ENCODE results near the gene MS4A8.

Gene MS4A8

DNA sequence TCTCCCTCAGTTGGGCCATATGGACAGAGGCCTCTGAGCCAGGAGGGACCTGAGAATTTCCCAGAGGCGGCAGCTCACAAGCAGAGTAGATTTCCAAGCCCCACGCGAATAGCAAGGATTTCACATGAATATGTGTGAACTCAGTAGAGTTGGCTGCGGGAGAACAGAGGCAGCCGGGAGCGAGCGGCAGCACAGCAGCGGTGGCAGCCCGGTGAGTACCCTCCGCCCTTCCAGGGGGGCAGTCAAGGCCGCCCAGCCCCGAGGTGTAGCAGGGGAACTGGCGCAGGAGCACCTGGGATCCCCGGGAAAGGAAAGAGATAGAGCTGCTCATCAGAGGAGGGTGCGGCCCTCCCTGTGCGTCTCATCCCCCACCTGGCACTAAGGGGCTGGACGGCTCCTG lies 48.8 kb downstream of the MS4A8 start:
- TF ChIP-seq, protein P1, sequence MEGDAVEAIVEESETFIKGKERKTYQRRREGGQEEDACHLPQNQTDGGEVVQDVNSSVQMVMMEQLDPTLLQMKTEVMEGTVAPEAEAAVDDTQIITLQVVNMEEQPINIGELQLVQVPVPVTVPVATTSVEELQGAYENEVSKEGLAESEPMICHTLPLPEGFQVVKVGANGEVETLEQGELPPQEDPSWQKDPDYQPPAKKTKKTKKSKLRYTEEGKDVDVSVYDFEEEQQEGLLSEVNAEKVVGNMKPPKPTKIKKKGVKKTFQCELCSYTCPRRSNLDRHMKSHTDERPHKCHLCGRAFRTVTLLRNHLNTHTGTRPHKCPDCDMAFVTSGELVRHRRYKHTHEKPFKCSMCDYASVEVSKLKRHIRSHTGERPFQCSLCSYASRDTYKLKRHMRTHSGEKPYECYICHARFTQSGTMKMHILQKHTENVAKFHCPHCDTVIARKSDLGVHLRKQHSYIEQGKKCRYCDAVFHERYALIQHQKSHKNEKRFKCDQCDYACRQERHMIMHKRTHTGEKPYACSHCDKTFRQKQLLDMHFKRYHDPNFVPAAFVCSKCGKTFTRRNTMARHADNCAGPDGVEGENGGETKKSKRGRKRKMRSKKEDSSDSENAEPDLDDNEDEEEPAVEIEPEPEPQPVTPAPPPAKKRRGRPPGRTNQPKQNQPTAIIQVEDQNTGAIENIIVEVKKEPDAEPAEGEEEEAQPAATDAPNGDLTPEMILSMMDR (conservative IDR thresholded peaks at IDR 0.05; ENCODE audit: low read depth, low read length), result no peak
- Histone ChIP-seq H2AFZ (ENCODE audit: low read depth) (no peak overlapping the region), H3K27me3 (ENCODE audit: insufficient read depth, low read depth) (no peaks in the 10 kb centered on the region), H4K20me1 (ENCODE audit: insufficient read depth) (no peaks in the 10 kb centered on the region), H3K4me3 (IDR thresholded peaks at IDR 0.05; ENCODE audit: insufficient read depth, low read depth, low read length) (no peak overlapping the region), H3K36me3 (ENCODE audit: insufficient read depth) (no peaks in the 10 kb centered on the region), H3K4me1 (ENCODE audit: low read depth, poor library complexity, severe bottlenecking) (peaks cover 11% of the 10 kb centered on the region), H3K79me2 (ENCODE audit: insufficient read depth, low read depth) (no peaks in the 10 kb centered on the region), H3K9ac (no peak overlapping the region), H3K27ac (no peak overlapping the region), H3K4me2 (no peak overlapping the region)

DNA sequence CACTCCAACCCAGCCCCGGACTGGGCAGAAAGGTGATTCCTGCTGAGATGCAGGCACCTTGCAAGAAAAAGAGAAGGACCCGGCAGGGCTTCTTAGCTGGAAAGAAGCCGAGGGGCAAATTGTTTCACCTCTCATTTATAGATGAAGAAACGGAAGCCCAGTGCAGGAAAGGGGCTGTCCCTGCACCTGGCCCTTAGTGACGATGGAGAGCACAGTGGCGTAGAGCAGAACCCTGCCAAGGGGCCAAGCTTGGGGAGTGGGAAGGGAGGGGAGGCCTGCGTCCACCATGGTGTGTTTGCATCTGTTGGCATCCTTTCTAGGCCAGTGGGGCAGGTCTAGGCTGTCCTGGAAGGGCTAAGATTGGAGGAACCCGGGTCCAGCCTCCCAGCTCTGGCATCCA lies 49.4 kb downstream of the MS4A8 start:
- TF ChIP-seq, protein P1 (conservative IDR thresholded peaks at IDR 0.05; ENCODE audit: low read depth, low read length), result no peak
- no peak overlapping the region for H3K27ac ChIP-seq
- no peaks in the 10 kb centered on the region for H4K20me1 ChIP-seq (ENCODE audit: insufficient read depth)
- H3K4me2 ChIP-seq, result no peak overlapping the region
- H3K9ac ChIP-seq, result no peak overlapping the region
- no peak overlapping the region for H3K4me3 ChIP-seq (IDR thresholded peaks at IDR 0.05; ENCODE audit: insufficient read depth, low read depth, low read length)
- no peaks in the 10 kb centered on the region for H3K79me2 ChIP-seq (ENCODE audit: insufficient read depth, low read depth)
- peaks cover 11% of the 10 kb centered on the region for H3K4me1 ChIP-seq (ENCODE audit: low read depth, poor library complexity, severe bottlenecking)
- no peaks in the 10 kb centered on the region for H3K27me3 ChIP-seq (ENCODE audit: insufficient read depth, low read depth)
- no peaks in the 10 kb centered on the region for H3K36me3 ChIP-seq (ENCODE audit: insufficient read depth)
- no peak overlapping the region for H2AFZ ChIP-seq (ENCODE audit: low read depth)

DNA sequence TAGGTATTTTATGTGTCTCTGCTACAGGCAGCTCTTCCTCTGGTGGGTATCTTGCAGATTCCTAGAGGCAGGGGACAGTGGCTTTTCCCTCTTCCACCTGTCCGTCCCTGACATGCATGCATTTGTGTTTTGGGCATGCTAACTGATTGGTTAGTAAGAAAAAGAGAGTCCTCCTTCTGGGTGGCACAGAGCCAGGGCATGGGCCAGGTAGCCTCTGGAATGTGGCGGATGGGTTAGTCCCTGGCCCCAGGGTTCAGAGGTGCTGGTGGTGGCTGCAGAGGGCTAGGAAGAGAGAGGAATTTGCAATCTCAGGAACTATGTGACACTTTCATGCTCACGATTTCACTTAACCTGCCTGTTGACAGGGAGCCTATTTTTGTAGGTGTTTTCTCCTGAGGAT lies 51.5 kb downstream of the MS4A8 start:
- TF ChIP-seq, protein P1 (conservative IDR thresholded peaks at IDR 0.05; ENCODE audit: low read depth, low read length), result no peak
- Histone ChIP-seq H3K79me2 (ENCODE audit: insufficient read depth, low read depth) (no peaks in the 10 kb centered on the region), H3K9ac (no peak overlapping the region), H3K4me1 (ENCODE audit: low read depth, poor library complexity, severe bottlenecking) (peaks cover 18% of the 10 kb centered on the region), H3K4me2 (no peak overlapping the region), H3K27ac (no peak overlapping the region), H2AFZ (ENCODE audit: low read depth) (no peak overlapping the region), H3K36me3 (ENCODE audit: insufficient read depth) (no peaks in the 10 kb centered on the region), H3K4me3 (IDR thresholded peaks at IDR 0.05; ENCODE audit: insufficient read depth, low read depth, low read length) (no peak overlapping the region), H3K27me3 (ENCODE audit: insufficient read depth, low read depth) (no peaks in the 10 kb centered on the region), H4K20me1 (ENCODE audit: insufficient read depth) (no peaks in the 10 kb centered on the region)

DNA sequence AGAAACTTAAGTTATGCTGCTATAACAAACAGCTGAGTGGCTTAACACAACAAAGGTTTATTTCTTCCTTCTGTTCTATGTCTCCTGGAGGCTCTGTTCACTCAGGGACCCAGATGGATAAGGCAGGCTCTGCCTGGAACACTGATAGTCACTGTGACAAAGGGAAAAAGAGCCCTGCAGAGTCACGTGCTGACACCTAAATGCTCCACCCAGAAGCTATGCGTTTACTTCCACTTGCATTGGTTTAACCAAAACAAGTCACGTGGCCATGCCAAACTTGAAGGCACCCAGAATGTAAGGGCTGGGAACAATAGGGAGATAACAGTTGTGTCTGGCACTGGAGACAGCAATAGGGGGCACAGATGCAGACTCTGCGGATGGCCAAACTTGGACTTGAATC lies 53.9 kb downstream of the MS4A8 start:
- no peak overlapping the region for H3K27ac ChIP-seq
- no peak overlapping the region for H3K4me2 ChIP-seq
- H4K20me1 ChIP-seq (ENCODE audit: insufficient read depth), result no peaks in the 10 kb centered on the region
- no peaks in the 10 kb centered on the region for H3K79me2 ChIP-seq (ENCODE audit: insufficient read depth, low read depth)
- H3K36me3 ChIP-seq (ENCODE audit: insufficient read depth), result no peaks in the 10 kb centered on the region
- no peaks in the 10 kb centered on the region for H3K27me3 ChIP-seq (ENCODE audit: insufficient read depth, low read depth)
- H2AFZ ChIP-seq (ENCODE audit: low read depth), result no peak overlapping the region
- H3K4me3 ChIP-seq (IDR thresholded peaks at IDR 0.05; ENCODE audit: insufficient read depth, low read depth, low read length), result no peak overlapping the region
- no peak overlapping the region for H3K9ac ChIP-seq
- peaks cover 35% of the 10 kb centered on the region for H3K4me1 ChIP-seq (ENCODE audit: low read depth, poor library complexity, severe bottlenecking)
- TF ChIP-seq, protein P1 (conservative IDR thresholded peaks at IDR 0.05; ENCODE audit: low read depth, low read length), result no peak

Measured in KMS-11 (cell line).